NCI-H1092 treated with DMSO at 0.1 percent for 48 hours (cell line): Measurements from ENCODE around the gene ZNF33B.
"Not testable (repeated sequence)": the region's sequence is repeated elsewhere in the genome, so short reads cannot be mapped to it uniquely, and the experiment has no call there.

Experiments used
- DNase-seq: peaks from one replicate; lab custom pipeline; 2025; lab: John Stamatoyannopoulos, UW

ZNF33B gene

GRCh38 chr10:42615419-42615818 lies 23.0 kb downstream of the ZNF33B start:
- DNase-seq = no peak

GRCh38 chr10:42609872-42610271 lies 28.5 kb downstream of the ZNF33B start:
- no peak for DNase-seq

DNA sequence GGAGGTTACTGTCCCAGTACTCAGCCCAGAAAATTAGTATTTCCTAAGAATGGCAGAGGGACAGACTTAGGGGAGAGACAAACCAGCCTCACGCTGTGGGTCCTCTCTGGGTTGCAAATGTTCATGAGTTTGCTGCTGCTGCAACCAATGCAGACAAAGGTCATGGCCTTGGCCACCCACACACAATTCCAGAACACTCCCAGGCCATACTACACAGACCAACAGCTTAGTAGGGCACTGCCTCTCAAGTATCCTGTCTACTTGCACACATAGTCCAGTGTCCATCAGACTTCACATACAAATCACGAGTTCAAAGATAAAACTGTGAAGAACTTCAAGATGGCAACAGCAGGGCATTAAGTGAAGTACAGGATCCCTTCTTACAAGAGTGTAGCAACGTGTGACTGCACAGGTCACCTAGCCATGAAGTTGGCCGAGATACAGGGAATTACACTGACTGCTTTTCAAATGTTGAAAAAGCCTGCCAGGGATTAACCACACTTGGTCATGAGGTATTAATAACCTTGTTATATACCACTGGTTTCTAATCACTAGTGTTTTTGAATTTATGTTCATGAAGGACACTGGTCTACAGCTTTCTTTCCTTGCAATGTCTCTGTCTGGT lies 40.0 kb downstream of the ZNF33B start:
- DNase-seq = no peak

GRCh38 chr10:42596196-42596595 lies 42.2 kb downstream of the ZNF33B start:
- no peak for DNase-seq

GRCh38 chr10:42594246-42594650 lies 44.1 kb downstream of the ZNF33B start:
- no peak for DNase-seq

GRCh38 chr10:42593284-42593683 lies 45.1 kb downstream of the ZNF33B start:
- DNase-seq = no peak

- no peak for DNase-seq
Measured at GRCh38 chr10:42583828-42584227, 54.5 kb downstream of the ZNF33B start.

DNA sequence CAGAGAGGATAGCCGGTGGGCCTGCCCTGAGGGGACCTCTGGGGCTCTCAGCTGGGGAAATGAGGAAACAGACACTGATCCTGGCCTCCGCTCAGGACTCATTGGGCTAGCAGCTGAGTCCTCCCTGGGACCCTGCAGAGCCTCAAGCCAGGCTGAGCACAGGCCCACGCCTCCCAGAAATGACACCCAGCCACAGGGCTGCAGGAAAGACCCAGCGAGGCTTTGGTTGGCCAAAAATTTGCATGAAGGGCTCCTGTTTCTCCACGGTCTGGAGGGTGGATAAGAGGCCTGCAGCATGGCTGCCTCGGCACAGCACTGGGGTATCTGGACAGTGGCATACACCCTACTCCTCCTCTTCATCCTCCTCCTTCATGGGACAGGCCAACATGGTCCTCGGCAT lies 60.4 kb downstream of the ZNF33B start:
- DNase-seq = no peak

- no peak for DNase-seq
Measured at GRCh38 chr10:42576338-42576737, 62.0 kb downstream of the ZNF33B start.

GRCh38 chr10:42574336-42574735 lies 64.0 kb downstream of the ZNF33B start:
- DNase-seq = no peak

- no peak for DNase-seq
Measured at GRCh38 chr10:42556931-42557330, 81.4 kb downstream of the ZNF33B start.

DNA sequence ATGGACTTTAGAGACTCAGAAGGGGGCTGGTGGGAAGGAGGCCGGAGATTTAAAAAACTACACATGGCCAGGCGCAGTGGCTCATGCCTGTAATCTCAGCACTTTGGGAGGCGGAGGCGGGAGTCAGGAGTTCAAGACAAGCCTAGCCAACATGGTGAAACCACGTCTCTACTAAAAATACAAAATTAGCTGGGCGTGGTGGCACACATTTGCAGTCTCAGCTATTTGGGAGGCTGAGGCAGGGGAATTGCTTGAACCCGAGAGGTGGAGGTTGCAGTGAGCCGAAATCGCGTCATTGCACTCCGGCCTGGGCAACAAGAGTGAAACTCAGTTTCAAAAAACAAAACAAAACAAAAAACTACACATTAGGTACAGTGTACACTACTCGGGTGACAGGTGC lies 84.8 kb downstream of the ZNF33B start:
- not testable (repeated sequence) for DNase-seq

GRCh38 chr10:42553064-42553407 lies 85.3 kb downstream of the ZNF33B start:
- DNase-seq = no peak

DNA sequence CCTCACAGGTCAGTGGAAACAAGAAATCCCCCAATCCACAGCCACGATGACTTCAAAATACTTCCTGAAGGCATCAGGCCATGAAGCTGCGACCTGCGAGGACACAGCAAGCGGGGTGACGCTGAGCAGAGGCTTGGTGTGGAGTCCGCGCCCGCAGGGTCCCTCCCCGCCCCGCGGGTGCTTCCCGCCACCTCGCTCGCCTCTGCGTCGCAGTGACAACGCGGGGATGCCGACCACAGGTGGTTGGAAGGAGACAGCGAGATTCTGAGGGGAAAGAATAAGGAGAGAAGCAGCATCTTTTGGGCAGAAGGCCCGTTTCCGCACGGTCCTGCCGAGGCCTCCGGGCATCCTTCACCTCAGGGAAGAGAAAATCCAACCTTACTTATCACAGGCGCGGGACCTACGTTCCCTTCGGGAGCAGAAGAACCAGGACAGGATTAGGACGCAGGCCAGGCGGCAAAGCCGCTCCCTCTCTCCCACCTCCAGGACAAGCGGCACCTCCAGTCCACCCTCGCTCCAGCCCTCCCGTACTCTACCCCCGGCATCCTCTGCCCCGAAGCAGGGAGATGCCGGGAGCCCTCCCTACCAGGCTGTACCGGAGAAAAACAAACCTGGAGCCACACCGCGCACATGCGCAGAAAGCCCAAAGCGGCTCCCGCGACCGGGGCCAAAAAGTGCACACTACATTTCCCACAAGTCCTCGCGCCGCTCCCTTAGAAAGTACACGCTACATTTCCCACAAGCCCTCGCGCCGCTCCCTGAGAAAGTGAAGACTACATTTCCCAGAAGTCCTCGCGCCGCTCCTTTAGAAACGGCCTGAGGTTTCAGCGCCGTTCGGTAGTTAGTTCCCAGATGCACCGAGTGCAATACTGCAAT lies 85.9 kb downstream of the ZNF33B start:
- DNase-seq = peak; percentile 93

DNA sequence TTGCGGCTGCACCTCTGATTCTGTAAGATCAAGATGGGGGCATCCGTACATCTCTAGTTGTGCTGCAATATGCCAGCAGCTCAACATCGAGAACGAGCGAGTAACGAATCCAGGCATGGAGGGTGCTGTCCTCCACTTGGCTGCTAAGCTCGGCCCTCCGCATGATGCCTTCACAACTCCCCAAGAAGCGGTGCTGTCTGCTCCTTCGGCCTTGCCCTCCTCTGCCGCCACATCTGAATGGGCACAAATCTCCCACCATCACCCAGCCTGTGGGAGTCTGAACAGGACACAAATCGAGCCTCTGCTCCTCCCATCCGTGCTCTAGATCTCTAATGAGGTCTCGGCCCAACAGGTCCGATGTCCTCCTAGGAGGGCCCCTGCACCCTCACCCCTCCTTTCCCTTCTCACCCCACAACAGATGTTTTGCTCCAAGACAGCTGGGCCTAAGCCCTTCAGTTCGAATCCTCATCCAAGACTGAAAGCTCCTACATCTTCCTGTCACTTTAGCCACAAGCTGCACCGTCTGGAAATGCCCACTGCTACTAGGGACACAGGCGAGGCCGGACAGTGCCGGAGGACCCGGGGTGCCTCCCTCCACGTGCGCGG lies 86.7 kb downstream of the ZNF33B start:
- no peak for DNase-seq

DNA sequence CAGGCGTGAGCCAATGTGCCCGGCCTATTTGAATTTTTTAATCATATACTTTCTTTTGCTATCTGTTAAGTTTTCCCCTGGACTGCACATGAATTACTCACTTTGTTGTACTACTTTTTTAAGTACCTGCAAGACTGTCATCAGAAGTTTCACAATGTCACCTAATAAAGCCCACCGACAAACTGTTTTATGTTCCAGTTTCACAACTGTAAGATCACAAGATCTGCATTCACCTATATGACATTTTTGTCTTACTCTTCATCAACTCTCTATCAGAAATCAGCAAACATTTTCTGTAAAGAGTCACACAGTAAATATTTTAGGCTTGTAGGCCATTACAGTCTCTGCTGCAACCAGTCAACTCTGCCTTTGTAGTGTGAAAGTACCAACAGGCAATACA lies 88.5 kb downstream of the ZNF33B start:
- DNase-seq = no peak

DNA sequence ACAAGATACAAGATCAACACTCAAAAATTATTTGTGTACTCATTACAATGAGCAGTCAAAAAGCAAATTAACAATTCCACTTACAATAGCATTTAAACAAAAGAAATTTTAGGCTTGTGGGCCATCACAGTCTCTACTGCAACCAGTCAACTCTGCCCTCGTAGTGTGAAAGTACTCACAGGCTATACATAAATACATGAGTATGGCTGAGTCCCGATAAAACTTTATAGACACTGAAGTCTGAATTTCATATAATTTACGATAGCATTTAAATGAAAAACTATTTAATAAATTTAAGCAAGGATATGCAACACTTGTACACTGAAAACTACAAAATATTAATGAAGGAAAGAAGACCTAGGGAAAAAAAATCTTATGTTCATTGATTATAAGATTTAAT lies 90.1 kb downstream of the ZNF33B start:
- no peak for DNase-seq

DNA sequence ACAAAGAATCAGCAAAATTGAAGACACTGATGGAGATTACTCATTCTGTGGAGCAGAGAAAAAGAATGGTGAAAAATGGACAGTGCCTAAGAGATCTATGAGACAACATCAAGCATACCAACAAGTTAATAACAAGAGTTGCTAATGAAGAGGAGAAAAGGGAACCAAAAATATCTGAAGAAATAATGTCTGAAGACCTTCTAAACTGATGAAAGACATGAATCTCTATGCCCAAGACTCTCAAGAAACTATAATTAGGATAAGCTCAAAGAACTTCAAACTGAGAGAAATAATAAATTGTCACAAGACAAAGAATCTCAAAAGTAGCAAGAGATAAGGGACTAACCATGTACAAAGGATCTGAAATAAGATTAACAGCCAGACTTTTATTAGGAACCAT lies 93.4 kb downstream of the ZNF33B start:
- DNase-seq = no peak

GRCh38 chr10:42543840-42544372 lies 94.5 kb downstream of the ZNF33B start:
- DNase-seq = no peak
